Measurements from ENCODE around the gene ZNF385B. TPM values are rescaled to one million over a fixed set of nuclear protein-coding genes. Genes with fewer than 3 reads are reported as not detected.

The ZNF385B gene
- total RNA-seq, 2 experiments from 2014 or later = 113 to 178 TPM

- ChIA-PET POLR2A (no interaction called here), CTCF (ENCODE audit: unreplicated experiment) (no interaction called here)
- H4K20me1 ChIP-seq (ENCODE audit: insufficient read depth, low read length) = no peaks in the 10 kb centered on the region
- no peak overlapping the region for H2AFZ ChIP-seq (ENCODE audit: low read length)
- DNase-seq (ENCODE audit: low spot score) = no peak
- intact Hi-C loops (cut with micrococcal nuclease; ENCODE audit: unreplicated experiment) = no loop called here
- no peak for TF ChIP-seq EZH2phosphoT487 (IDR thresholded peaks at IDR 0.05; ENCODE audit: borderline replicate concordance, low read depth, low read length)
- TF ChIP-seq CTCF (conservative IDR thresholded peaks at IDR 0.05; ENCODE audit: low read length) = no peak
- H3K4me3 ChIP-seq (ENCODE audit: low read depth, low read length, poor library complexity, severe bottlenecking) = no peak overlapping the region
- peaks cover 11% of the 10 kb centered on the region for H3K36me3 ChIP-seq (ENCODE audit: insufficient read depth, low read length)
- H3K9me2 ChIP-seq (ENCODE audit: insufficient read depth, low read length) = no peaks in the 10 kb centered on the region
- no peaks in the 10 kb centered on the region for H3K9me3 ChIP-seq (ENCODE audit: low read length)
- H3K4me2 ChIP-seq (ENCODE audit: low read length) = no peak overlapping the region
- H3K79me2 ChIP-seq (ENCODE audit: insufficient read depth, low read depth, low read length) = no peaks in the 10 kb centered on the region
- no TSS peak for BruUV-seq (replicated peaks)
- H3K4me1 ChIP-seq (ENCODE audit: insufficient read depth, low read length, poor library complexity, severe bottlenecking) = no peaks in the 10 kb centered on the region
- H3K27ac ChIP-seq (ENCODE audit: low read depth, low read length, poor library complexity, severe bottlenecking) = no peak overlapping the region
Observed at GRCh38 chr2:179556425-179556824, 305.0 kb downstream of the ZNF385B start.

GRCh38 chr2:179555691-179556283 is 305.6 kb downstream of the ZNF385B start:
- intact Hi-C loops (cut with micrococcal nuclease; ENCODE audit: unreplicated experiment) = no loop called here
- Histone ChIP-seq H3K36me3 (ENCODE audit: insufficient read depth, low read length) (peaks cover 14% of the 10 kb centered on the region), H3K9me3 (ENCODE audit: low read length) (no peaks in the 10 kb centered on the region), H3K4me3 (ENCODE audit: low read depth, low read length, poor library complexity, severe bottlenecking) (no peak overlapping the region), H2AFZ (ENCODE audit: low read length) (no peak overlapping the region), H3K79me2 (ENCODE audit: insufficient read depth, low read depth, low read length) (no peaks in the 10 kb centered on the region), H3K9me2 (ENCODE audit: insufficient read depth, low read length) (no peaks in the 10 kb centered on the region), H3K4me1 (ENCODE audit: insufficient read depth, low read length, poor library complexity, severe bottlenecking) (no peaks in the 10 kb centered on the region), H4K20me1 (ENCODE audit: insufficient read depth, low read length) (no peaks in the 10 kb centered on the region), H3K4me2 (ENCODE audit: low read length) (no peak overlapping the region), H3K27ac (ENCODE audit: low read depth, low read length, poor library complexity, severe bottlenecking) (no peak overlapping the region)
- ChIA-PET CTCF (ENCODE audit: unreplicated experiment) (no interaction called here), POLR2A (interaction anchor here (0.6 kb wide), 1 partner anchor 157 kb away, joined by 3 read pairs; no protein-coding TSS in a partner anchor)
- no TSS peak for BruUV-seq (replicated peaks)
- TF ChIP-seq CTCF (conservative IDR thresholded peaks at IDR 0.05; ENCODE audit: low read length) (no peak), EZH2phosphoT487 (IDR thresholded peaks at IDR 0.05; ENCODE audit: borderline replicate concordance, low read depth, low read length) (no peak)
- DNase-seq (ENCODE audit: low spot score) = no peak

GRCh38 chr2:179554639-179555386 is 306.6 kb downstream of the ZNF385B start:
- Histone ChIP-seq H3K27ac (ENCODE audit: low read depth, low read length, poor library complexity, severe bottlenecking) (no peak overlapping the region), H3K9me2 (ENCODE audit: insufficient read depth, low read length) (no peaks in the 10 kb centered on the region), H3K79me2 (ENCODE audit: insufficient read depth, low read depth, low read length) (no peaks in the 10 kb centered on the region), H3K36me3 (ENCODE audit: insufficient read depth, low read length) (peaks cover 18% of the 10 kb centered on the region), H4K20me1 (ENCODE audit: insufficient read depth, low read length) (no peaks in the 10 kb centered on the region), H3K9me3 (ENCODE audit: low read length) (no peaks in the 10 kb centered on the region), H3K4me2 (ENCODE audit: low read length) (no peak overlapping the region), H3K4me1 (ENCODE audit: insufficient read depth, low read length, poor library complexity, severe bottlenecking) (no peaks in the 10 kb centered on the region), H3K4me3 (ENCODE audit: low read depth, low read length, poor library complexity, severe bottlenecking) (no peak overlapping the region), H2AFZ (ENCODE audit: low read length) (no peak overlapping the region)
- no peak for DNase-seq (ENCODE audit: low spot score)
- intact Hi-C loops (cut with micrococcal nuclease; ENCODE audit: unreplicated experiment) = no loop called here
- ChIA-PET POLR2A (interaction anchor here (0.6 kb wide), 1 partner anchor 156 kb away, joined by 3 read pairs; no protein-coding TSS in a partner anchor), CTCF (ENCODE audit: unreplicated experiment) (no interaction called here)
- TF ChIP-seq EZH2phosphoT487 (IDR thresholded peaks at IDR 0.05; ENCODE audit: borderline replicate concordance, low read depth, low read length) (no peak), CTCF (conservative IDR thresholded peaks at IDR 0.05; ENCODE audit: low read length) (no peak)
- no TSS peak for BruUV-seq (replicated peaks)

Measured in OCI-LY7 (cell line).